Measurements from ENCODE around the gene CARNS1. TPM values are rescaled to one million over a fixed set of nuclear protein-coding genes. Genes with fewer than 3 reads are reported as not detected.
A peak's percentile ranks its signal among the peaks of the same experiment; 100 is the strongest.

CARNS1 gene
- total RNA-seq, 2 experiments from 2014 or later, result 6.2 to 6.9 TPM

GRCh38 chr11:67458266-67458665 is 42.8 kb downstream of the CARNS1 start:
- Mint-ChIP-seq H3K9me3 (no peaks in the 10 kb centered on the region), H3K36me3 (ENCODE audit: low read depth) (no peaks in the 10 kb centered on the region), H3K27me3 (no peaks in the 10 kb centered on the region), H3K4me3 (no peak overlapping the region), H3K4me1 (ENCODE audit: low read depth) (no peaks in the 10 kb centered on the region), H3K27ac (no peak overlapping the region)
- ATAC-seq (no peak), DNase-seq (no peak)
- ChIA-PET CTCF (interaction anchor here (2.6 kb wide), 1 partner anchor 112 kb away, joined by 5 read pairs; no protein-coding TSS in a partner anchor), POLR2A (interaction anchor here (0.8 to 1.7 kb wide), 3 partner anchors 10 to 14 kb away, joined by 3 to 5 read pairs (median 4); no protein-coding TSS in a partner anchor)
- intact Hi-C loops (cut with micrococcal nuclease), result no loop called here
- TF ChIP-seq, protein P1, sequence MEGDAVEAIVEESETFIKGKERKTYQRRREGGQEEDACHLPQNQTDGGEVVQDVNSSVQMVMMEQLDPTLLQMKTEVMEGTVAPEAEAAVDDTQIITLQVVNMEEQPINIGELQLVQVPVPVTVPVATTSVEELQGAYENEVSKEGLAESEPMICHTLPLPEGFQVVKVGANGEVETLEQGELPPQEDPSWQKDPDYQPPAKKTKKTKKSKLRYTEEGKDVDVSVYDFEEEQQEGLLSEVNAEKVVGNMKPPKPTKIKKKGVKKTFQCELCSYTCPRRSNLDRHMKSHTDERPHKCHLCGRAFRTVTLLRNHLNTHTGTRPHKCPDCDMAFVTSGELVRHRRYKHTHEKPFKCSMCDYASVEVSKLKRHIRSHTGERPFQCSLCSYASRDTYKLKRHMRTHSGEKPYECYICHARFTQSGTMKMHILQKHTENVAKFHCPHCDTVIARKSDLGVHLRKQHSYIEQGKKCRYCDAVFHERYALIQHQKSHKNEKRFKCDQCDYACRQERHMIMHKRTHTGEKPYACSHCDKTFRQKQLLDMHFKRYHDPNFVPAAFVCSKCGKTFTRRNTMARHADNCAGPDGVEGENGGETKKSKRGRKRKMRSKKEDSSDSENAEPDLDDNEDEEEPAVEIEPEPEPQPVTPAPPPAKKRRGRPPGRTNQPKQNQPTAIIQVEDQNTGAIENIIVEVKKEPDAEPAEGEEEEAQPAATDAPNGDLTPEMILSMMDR (IDR thresholded peaks at IDR 0.05), result no peak

DNA sequence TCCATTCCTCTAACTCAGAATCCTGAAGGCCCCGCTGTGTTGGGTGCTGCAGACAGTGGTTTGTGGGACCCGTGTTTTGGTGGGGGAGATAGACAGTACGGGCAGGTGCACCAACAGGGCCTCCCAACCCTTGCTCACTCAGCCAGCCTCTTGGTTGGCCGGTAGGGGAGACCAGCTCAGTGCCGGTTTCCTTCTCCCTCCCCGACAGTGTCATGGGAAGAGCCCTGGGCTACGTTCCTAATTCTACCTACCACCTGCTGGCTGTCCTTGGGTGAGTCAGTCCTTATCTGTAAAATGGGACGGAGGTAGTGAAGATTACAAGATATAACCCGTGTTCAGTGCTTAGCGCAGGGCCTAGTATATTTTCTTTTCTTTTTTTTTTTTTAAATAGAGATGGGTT is 47.7 kb downstream of the CARNS1 start:
- ATAC-seq, result no peak
- TF ChIP-seq, protein P1 (IDR thresholded peaks at IDR 0.05), result no peak
- Mint-ChIP-seq H3K9me3 (no peaks in the 10 kb centered on the region), H3K4me3 (no peak overlapping the region), H3K27me3 (no peaks in the 10 kb centered on the region), H3K27ac (no peak overlapping the region), H3K36me3 (ENCODE audit: low read depth) (peaks cover 8% of the 10 kb centered on the region), H3K4me1 (ENCODE audit: low read depth) (peaks cover 28% of the 10 kb centered on the region)
- no peak for DNase-seq
- intact Hi-C loops (cut with micrococcal nuclease), result no loop called here
- POLR2A ChIA-PET, result interaction anchor here (0.7 to 0.9 kb wide), 2 partner anchors 11 to 26 kb away, joined by 3 read pairs; partner anchors contain the start of gene GPR152
- CTCF ChIA-PET, result interaction anchor here (0.7 kb wide), 1 partner anchor 137 kb away, joined by 3 read pairs; no protein-coding TSS in a partner anchor

- DNase-seq, result no peak
- no peak for ATAC-seq
- H3K36me3 Mint-ChIP-seq (ENCODE audit: low read depth), result peaks cover 11% of the 10 kb centered on the region
Observed at GRCh38 chr11:67463680-67464410, 48.4 kb downstream of the CARNS1 start.

DNA sequence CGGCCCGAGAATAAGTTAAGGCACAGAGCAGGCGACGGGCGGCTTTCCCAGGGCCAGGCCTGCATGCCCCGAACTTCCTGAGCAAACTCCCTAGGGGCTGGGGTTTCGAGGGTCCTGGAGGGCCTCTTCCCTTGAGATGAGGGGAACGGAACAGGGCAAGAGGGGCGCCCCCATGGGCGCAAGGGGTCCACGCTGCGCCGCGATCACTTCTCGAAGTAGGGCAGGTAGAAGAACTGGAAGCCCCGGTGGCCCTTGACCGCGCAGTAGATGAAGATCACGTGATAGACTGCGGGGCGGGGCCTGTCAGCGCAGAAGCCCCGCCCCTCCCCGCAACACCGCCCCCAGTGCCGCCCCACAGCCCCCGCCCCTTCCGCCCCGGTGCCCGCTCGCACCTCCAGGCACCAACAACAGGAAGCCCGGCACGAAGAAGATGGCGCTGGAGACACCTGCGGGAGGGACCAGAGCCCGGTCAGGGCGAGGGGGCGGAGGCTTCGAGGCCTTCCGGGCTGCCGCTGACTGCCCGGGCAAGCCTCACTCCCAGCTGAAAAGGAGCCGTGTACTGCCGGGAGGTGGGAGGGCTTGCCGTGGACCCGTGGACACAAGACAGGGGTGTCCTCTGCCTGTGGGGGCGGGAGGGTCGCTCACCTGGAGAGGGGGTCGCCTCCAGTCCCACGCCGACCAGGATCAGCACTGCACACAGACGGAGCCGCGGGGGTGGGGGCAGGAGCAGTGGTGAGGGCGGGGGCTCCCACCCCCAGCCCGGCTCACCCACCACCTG is 49.1 kb downstream of the CARNS1 start:
- Mint-ChIP-seq H3K4me3 (peak overlapping the region; percentile 88), H3K9me3 (no peaks in the 10 kb centered on the region), H3K4me1 (ENCODE audit: low read depth) (peaks cover 34% of the 10 kb centered on the region), H3K36me3 (ENCODE audit: low read depth) (peaks cover 11% of the 10 kb centered on the region), H3K27me3 (no peaks in the 10 kb centered on the region), H3K27ac (peak overlapping the region; percentile 93)
- peak; percentile 85 for ATAC-seq
- POLR2A ChIA-PET, result interaction anchor here (0.7 to 7.2 kb wide), 12 partner anchors 12 to 119 kb away, joined by 3 to 83 read pairs (median 4); partner anchors contain the start of genes AIP, PPP1CA, PTPRCAP and TBC1D10C
- CTCF ChIA-PET, result interaction anchor here (0.5 to 1.7 kb wide), 3 partner anchors 14 to 113 kb away, joined by 3 to 8 read pairs (median 5); no protein-coding TSS in a partner anchor
- peak; percentile 96 for DNase-seq
- intact Hi-C loops (cut with micrococcal nuclease), result no loop called here
- TF ChIP-seq, protein P1 (IDR thresholded peaks at IDR 0.05), result no peak

More at GRCh38 chr11:67463680-67464410, 48.4 kb downstream of the CARNS1 start:
- peak overlapping the region; percentile 88 for H3K4me3 Mint-ChIP-seq
- H3K4me1 Mint-ChIP-seq (ENCODE audit: low read depth), result peaks cover 31% of the 10 kb centered on the region
- H3K27me3 Mint-ChIP-seq, result no peaks in the 10 kb centered on the region
- ChIA-PET CTCF (interaction anchor here (0.7 kb wide), 1 partner anchor 136 kb away, joined by 3 read pairs; no protein-coding TSS in a partner anchor), POLR2A (interaction anchor here (0.9 to 7.2 kb wide), 2 partner anchors 23 to 27 kb away, joined by 3 to 81 read pairs; partner anchors contain the start of gene AIP)
- intact Hi-C loops (cut with micrococcal nuclease), result no loop called here
- no peaks in the 10 kb centered on the region for H3K9me3 Mint-ChIP-seq
- TF ChIP-seq, protein P1 (IDR thresholded peaks at IDR 0.05), result no peak
- H3K27ac Mint-ChIP-seq, result peak overlapping the region; percentile 93

Measured in activated CD8-positive, alpha-beta T cell treated with anti-CD3 and anti-CD28 coated beads for 36 hours (primary cell).